GM21717 (cell line): ENCODE measurements around the gene CALML3.

Experiments used
- ATAC-seq: cut with Tn5 transposase; IDR thresholded peaks from one replicate; pipeline ENCODE4 v1.9.1; 2021; ENCODE audit warnings: mild to moderate bottlenecking, moderate library complexity; ENCODE audit not compliant: unreplicated experiment

CALML3 gene

DNA sequence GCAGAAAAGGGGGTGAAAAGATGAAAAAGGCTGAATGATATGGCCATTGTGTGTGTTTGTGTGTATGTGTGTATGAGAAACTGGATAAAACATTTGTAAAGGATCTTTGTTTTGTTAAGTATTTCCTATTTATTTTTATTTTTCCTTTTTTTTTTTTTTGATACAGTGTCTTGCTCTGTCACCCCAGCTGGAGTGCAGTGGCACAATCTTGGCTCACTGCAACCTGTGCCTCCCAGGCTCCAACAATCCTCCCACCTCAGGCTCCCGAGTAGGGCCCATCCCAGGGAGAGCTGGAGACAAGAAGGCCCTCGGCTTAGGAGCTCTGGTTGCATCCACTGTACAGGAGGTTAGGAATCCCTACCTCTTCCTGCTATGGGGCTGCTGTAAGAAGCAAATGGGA lies 18.5 kb upstream of the CALML3 start:
- ATAC-seq = no peak

DNA sequence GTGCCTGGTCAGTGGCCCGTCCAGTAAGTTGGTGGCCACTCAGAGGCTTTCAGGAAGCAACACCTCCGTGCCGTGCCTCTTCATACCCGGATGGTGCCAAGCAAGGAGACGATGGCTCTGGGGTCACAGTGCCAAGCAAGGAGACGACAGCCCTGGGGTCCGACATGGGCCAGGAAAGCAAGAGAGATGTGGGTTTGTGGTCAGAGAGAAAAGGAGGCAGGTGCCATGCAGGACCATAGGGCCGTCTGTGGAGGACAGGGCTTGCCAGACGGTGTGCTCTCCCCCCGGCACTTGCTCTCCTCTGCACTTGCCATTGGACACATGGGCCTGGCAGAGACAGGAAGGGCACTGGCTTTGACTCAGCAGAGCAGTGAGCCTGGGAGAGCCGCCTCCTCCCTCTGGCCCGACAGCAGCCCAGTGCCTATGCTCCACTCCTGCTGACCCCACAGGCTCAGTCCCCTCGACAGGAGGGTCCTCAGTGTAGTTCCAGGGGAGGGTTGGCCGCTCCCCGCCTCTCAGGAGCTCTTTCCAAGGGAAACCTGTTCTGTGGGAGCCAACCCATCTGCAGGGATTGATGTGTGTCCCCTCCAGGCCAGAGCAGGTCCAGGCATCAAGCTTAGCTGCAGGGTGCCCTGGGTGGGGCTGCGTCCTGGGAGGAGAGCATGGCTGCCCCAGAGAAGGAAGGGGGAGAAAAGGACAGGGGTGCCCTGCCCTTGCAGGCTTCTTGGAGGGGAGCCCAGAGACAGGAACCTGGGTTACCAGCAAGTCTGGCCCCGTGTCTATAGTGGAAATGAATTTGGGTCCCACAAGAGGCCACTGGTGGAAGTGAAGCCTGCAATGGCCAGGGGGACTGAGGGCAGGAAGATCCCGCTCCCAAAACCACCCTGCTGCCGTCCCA lies 17.8 kb upstream of the CALML3 start:
- ATAC-seq = no peak

DNA sequence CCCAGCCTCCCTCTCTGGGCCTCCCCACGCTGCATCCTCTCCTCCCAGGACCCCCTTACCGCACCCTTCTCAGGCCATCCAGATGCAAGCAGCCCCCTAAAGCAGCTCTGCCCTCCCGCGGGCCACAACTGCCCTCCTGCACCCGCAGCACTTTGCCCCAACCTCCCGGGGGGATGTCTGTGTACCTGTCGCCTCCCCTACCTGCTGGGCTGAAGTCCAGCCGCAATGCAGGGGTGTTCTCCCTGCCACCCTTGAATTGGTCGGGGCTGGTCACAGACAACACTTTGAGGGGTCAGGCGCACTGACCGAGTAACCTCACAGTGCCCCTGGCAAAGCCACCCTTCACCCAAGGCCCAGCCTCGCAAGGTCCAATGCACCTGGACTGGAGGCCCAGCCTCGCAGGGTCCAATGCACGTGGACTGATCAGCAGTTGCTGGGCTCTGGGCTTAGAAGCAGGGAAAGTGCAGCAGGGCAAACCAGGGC lies 17.1 kb upstream of the CALML3 start:
- ATAC-seq = no peak

DNA sequence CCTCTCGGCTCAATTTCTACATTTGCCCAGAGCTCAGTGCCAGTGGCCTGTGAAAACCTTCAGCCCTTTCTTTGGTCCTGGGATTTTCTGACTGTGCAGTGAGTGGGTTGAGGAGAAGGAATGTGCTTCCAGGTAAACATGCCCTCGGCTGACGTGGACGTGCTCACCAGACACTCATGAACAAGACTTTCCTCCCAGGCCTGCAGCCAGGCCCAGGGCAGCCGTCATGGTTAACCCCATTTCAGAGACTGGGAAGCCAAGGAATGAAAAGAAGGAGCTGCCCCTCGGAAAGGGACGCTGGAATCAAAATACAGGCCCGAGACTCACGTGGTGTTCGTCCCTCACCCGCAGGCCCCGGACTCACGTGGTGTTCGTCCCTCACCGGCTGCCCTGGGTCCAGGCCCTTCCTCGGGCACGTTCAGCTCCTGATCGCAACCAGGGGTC lies 16.6 kb upstream of the CALML3 start:
- no peak for ATAC-seq

DNA sequence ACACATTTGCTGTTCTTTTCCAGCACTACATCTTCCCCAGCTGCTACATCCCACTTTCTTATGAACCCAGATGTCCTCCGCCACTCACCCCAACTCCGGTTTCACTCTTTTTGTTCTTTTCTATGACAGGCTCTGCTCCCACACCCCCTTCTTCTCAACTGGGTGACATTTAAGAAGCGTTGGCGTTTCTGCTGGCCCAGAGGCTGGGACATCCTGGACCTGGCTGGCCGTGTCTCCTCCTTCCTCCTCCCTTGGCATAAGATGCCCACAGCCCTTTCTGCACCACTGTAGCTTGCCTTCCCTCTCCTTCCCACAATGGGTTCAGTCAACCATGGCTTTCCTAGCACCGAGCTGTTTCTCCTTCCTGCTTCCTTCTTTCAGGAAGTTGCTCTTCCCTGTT lies 16.0 kb upstream of the CALML3 start:
- no peak for ATAC-seq

DNA sequence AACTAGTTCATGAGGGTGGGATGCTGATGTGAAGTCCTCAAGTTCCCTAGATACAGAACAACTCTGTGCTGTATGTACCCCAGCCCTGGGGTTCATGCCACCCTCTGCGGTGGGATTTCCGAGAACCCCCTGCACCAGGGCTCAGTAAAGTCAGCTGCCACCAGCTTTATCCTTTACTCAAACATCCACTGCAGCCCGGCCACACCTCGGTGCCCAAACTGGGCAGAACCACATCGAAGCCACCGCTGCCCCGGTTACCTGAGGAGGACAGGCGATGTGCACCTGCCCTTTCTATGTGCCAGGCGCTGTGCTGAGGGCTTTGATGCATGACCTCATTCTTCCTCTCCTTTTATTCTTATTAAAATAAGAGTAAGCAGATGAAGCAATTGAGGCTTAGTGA lies 15.5 kb upstream of the CALML3 start:
- ATAC-seq = no peak

DNA sequence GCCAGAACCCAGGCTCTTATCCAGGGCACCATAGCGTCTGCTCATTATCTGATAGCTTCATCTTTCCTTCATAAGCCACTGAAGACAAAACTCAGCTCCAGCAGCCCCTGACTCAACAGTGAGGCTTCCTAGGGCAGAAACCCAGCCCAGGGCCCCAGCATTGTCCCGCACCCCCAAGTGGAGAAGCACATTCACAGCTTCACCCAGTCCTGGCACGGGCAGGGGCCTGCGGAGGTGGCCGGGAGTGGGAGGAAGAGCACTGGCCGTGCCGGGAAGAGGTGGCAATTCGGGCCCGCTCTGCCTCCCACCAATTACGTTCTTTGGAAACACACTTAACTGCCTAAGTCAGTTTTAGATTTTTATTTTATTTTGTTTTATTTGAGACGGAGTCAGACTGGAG lies 15.1 kb upstream of the CALML3 start:
- no peak for ATAC-seq

DNA sequence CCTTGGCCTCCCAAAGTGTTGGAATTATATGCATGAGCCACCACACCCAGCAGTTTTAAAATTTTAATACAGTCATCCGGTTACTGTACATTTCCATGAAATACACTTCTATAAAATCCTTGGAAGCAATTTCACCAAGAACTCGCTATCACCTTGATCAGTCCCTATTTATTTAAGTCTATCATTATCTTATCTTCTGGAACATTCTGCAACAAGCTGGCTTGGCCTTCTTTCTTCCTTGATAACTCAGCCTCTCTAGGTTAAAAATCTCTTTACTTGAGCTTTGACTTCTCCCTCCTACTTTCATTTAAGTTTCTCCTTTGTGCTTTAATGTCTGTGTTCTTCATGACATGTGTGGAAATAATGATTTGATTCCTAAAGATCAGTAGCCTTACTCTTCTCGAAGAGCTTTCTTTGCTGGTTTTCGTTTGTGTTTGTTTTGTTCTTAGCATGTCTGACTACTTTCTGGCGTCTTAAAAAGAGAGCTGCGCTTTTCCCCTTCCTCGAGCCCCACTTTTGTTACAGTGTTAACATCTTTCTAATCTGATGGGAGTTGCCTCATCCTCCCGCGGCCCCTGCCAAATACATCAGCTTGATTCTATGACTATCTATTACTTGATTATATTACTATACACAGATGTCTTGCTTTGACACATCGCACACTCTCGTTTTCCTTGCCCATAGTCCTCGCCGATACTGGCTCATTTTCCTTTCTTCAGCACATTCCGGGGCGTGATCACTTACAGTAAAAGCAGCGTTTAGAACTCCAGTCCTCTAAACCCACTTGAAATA lies 14.3 kb upstream of the CALML3 start:
- ATAC-seq = no peak

DNA sequence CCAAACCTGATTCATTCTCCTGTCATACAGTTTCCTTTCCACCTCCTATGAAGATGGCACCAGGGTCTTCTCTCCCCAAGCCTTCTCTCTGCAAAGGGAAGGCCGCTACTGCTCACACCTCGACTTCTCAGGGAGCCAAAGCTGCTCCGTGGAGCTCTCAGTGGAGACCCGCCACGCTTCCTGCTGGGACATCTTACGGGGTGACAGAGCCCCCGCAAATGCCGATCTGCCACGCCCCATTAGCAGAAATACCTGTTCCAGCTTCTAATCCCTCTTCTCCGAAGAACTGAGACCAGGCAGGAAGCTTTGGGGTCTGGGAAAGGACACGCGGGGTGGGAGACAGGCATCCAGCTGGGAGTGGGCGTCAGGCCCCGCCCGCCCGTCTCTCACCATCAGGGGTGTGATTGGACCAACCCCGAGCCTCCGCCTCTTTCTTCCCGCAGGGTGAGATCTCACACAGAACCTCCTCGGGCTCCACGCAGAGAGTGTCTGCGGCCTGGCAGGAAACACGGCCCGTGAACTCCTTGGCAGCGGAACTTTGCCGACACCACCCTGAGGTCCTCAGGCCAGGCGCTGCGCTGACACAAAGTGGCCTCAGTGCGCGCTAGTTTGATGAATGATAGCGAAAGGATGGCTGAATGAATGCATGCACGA lies 13.4 kb upstream of the CALML3 start:
- ATAC-seq = no peak

DNA sequence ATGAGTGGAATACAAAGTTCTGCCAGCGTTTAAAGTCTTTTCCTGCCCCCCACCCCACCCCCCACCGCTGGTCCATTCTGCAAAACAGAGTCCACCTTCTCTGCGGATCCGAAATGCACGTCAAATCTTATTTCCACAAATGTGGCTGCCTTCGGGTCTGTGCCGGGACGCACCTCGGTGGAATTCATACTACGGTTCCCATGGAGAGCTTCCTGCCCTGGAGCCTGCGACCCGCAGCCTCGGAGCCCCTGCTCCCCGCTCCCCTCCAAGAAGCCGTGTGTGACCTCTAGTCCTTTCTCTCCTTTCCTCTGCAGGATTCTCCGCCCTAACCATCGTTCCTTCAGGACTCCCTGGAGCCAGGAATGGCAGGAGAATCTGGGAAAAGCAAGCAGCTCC lies 12.9 kb upstream of the CALML3 start:
- ATAC-seq = no peak

DNA sequence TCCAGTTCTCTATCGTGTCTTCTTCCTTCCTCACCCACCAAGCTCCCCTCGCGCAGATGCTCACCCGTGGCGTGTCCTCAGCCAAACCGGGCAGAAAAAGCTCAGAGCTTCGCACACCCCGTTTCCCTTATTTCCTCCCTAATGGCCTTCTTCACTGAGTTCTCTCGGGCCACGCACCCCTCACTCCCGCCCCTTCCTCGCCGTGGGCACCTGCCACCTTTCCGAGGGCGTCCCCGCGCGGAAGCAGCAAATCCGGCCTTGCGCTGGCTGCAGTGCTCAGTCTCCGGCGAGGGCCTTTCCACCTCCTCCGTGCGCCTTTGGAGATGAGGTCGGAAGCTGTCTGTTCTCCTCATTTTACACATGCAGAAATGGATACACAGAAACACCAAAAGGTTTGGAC lies 12.4 kb upstream of the CALML3 start:
- ATAC-seq = no peak

DNA sequence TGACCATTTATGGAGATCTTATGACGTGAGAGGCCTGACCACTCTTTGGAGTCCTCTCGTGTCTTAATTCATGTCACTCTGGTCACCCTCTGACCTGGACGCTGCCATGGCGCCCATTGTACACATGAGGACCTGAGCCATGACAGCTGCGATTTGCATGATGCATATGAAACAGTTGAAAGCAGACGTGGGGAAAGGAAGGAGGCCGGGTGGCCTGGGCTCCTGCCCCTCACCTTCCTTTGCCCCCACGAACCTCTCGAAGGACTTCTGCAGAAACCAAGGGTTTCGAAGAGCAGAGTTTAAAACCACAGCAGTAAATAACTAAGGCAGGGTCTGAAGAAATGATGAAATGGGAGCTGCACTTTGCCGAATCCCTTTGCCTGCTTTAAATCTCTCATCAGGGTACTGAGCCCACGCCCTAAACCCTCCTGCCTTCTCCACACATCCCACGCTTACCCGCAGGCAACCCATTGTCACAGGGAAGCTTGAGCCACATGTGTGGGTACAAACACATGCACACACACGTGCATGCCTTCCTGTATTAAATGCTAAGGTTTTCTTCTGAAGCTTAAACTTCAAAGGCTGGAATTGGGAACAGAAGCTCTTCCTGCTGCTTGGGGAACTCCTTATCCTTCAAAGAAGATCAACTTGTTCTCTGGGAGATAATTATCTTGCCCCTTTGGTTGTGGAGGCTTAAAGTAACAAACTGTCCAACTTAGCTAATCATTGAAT lies 11.7 kb upstream of the CALML3 start:
- ATAC-seq = no peak

DNA sequence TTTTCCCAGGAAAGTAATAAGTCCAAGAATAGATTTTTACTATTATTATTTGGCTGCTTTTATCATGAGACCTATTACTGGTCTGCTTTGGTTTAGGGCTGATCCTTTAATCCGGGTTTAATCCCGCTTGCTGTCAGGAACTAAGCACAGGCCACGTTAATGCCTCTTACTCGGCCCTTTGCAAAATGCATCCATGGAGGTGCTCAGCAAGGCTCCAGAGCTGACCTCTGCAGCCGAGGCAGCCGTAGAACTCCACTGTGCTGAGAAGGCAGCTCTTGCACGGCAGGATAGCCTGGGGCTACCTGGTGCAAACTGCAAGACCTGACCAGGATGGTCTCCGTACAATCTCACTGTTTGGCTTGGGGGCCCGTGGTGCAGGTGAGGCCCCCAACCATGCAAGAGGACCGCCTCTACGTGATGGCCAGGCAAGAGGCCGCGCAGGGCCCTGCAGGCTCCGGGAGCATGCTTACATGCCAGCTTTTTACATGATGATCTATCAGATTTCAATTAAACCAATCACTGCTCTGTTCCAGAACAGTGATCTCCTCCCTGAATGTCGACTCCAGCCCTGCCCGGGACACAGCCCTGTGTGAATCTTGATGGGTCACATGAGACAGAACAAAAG lies 10.4 kb upstream of the CALML3 start:
- no peak for ATAC-seq

DNA sequence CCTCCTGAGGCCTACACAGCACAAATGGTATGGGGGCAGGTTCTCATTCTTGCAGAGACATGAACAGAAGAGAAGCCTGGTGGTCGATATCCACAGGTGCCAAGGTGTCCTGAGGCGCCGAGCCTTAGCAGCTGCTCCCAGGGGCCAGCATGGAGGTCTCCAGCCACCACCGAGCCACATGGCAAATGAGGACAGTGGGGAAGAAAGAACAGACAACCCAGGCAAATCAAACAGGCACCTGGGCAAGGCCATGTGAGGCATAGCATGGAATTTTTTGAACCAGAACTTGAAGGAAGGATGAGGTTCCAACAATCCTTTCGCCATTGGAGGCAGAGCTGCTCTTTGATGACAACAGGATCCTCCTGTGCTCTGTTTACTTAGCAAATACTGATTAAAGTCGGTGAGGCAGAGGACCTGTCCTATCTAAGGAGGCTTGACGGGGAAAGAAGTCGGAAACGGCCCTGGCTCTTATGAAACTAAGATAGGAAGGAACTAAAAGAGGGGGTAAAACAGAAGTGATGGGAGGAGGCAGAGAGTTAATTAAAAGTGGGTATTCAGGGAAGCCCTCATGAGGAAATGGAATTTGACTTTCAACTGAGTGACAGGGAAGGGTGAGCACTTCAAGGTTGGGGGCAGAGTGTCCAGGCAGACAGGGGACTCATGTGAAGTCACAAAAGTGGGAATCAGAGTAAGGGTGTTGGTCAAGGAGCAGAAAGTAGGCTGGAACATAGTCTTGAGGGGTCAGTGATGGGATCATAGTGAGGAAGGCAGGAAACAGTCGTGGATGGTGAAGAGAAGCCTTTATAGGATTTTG lies 8.6 kb upstream of the CALML3 start:
- no peak for ATAC-seq

DNA sequence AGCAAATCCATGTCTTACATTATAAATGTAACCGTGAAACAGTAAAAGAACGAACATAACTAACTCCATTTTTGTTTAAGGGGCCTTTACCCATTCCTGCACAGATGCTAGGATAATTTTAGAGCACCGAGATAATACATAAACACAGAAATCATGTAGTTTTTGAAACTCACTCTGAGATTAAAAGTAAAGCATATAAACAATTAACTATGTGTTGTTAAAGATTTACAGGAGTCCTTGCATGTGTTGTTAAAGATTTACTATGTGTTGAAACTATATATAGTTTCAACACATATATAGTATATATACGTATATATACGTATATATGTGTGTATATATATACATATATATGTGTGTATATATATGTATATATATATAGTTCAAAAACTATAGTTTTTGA lies 7.2 kb upstream of the CALML3 start:
- ATAC-seq = no peak

DNA sequence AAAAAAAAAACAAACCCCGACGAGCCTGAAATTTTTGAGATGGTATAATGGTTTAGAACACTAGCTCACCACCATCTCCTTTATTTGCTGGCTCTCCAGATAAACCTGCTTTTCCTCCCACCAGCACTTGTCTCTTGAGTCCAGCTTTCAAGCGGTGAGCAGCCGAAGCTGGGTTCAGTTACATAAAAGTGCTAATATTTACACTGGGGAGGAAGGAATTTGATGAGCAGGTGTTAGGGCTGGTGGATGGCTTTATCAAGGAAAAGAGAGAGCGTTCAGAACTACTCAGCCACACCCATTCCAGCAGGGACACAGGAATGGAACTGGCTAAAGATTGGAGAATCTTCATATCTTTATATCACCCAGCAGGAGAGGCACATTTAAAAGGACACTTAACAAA lies 6.6 kb upstream of the CALML3 start:
- no peak for ATAC-seq

DNA sequence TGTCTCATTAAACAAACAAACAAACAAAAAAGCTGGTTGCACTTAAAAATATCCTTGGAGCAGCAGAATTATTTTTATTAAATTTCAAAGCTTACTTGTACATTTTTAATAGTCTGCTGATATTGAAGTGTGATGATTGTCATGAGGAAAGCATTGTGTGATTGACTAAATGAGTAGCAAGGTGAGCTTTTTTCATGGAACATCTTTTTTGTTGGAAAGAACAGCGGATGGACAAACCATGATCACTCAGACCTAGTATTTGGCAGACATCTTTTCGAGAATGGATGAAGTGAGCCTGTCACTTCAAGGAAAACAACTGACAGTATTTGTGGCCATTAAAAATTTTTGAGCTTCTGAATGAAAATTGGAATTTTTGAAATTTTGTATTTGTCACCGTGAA lies 5.7 kb upstream of the CALML3 start:
- ATAC-seq = no peak

DNA sequence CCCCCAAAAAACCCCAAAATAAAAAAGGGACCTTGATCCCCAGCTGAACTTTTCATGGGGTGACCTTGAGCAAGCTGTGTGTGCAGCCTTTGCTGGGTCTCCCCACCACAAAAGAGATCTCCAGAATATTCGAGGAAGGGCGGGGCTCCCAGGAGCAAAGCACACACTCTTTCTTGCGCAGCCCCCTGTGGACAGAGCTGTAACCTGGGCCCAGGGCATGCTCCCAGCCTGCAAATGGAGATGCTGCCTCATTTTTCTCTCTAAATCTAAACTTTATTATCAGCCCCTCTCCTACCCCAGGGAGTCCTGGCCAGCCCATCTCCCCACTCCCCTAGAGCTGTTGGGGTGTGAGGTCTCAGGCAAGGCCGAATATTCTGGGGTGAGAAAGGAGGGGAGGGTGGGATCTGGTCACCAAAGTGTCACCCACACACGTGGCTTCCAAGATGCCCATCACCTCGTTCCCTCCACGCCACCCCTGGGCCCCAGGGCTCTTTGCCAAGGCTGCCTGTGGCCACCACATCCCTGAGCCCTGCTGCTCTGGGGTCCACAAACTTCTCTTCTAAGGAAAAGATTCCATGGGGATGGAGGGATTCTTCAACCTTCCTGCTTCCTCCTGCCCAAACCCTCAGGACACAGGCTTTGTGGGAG lies 1.7 kb upstream of the CALML3 start:
- no peak for ATAC-seq
